Measurements from ENCODE around the gene CETP. TPM values are rescaled to one million over a fixed set of nuclear protein-coding genes. Genes with fewer than 3 reads are reported as not detected.
"Not testable (repeated sequence)": the region's sequence is repeated elsewhere in the genome, so short reads cannot be mapped to it uniquely, and the experiment has no call there.

CETP gene
- total RNA-seq, 3 donors from 2014 or later (not counting 1 experiment from before 2014, with no cell fraction given) = 0.14 TPM; not detected in 2

DNA sequence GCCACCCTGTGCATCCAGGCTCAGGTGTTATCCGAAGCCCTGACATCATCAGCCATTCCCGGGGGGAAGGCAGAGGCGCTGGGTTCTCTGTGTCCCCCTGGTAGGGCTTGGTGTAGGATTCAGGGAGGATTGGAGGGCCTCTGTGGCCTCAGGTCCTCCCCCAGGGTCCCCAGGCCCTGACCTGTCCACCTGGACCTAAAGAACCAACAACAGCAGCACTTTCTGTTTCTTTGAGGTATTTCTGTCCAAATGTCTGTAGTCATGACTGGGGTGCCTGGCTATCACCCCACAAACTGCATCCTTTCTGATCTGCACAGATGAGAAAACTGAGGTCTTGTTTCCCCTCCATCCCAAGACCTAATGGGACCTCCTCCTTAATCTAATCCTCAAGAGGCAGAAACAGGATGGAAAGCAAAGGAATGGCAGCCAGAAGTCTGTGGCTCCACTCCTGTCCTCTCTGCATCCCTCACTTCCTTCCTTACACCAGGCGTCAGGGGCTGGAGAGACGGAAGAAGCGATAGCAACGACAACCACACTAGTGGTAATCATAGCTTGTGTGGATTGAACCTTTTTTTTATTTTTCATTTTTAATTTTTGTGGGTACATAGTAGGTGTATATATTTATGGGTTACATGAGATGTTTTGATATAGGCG lies 39.4 kb downstream of the CETP start:
- H3K36me3 Mint-ChIP-seq = no peaks in the 10 kb centered on the region
- H3K4me1 Mint-ChIP-seq = peaks cover 62 to 73% of the 10 kb centered on the region in 2 donors
- H3K9me3 Mint-ChIP-seq = no peaks in the 10 kb centered on the region
- peaks cover 85% of the 10 kb centered on the region for H3K4me1 ChIP-seq (ENCODE audit: control insufficient read depth, insufficient read depth, low read length)
- H3K4me3 Mint-ChIP-seq = peak overlapping the region; percentile 78
- H3K36me3 ChIP-seq (ENCODE audit: control insufficient read depth, insufficient read depth, low read length) = peaks cover 27% of the 10 kb centered on the region
- DNase-seq = no peak
- ATAC-seq = no peak
- H3K27ac Mint-ChIP-seq = peak overlapping the region; percentile 92 to 95
- 70% methylated on average over 2 of the region's 8 CpGs for WGBS (ENCODE audit: insufficient coverage)
- H3K27me3 Mint-ChIP-seq (ENCODE audit: low read depth in 2 of 2) = no peaks in the 10 kb centered on the region
- peak overlapping the region; percentile 72 for H3K27ac ChIP-seq (ENCODE audit: low read length)
- intact Hi-C loops (cut with micrococcal nuclease) = loop anchor here (2.0 to 5.0 kb wide), 2 partner anchors 14 to 41 kb away; no protein-coding TSS in a partner anchor
- H3K27me3 ChIP-seq (ENCODE audit: control insufficient read depth, insufficient read depth, low read length) = no peaks in the 10 kb centered on the region
- no peak overlapping the region for H3K4me3 ChIP-seq (ENCODE audit: low read length)
- no peak for TF ChIP-seq CTCF (IDR thresholded peaks at IDR 0.05)
- no peaks in the 10 kb centered on the region for H3K9me3 ChIP-seq (ENCODE audit: control insufficient read depth, insufficient read depth, low read length)

DNA sequence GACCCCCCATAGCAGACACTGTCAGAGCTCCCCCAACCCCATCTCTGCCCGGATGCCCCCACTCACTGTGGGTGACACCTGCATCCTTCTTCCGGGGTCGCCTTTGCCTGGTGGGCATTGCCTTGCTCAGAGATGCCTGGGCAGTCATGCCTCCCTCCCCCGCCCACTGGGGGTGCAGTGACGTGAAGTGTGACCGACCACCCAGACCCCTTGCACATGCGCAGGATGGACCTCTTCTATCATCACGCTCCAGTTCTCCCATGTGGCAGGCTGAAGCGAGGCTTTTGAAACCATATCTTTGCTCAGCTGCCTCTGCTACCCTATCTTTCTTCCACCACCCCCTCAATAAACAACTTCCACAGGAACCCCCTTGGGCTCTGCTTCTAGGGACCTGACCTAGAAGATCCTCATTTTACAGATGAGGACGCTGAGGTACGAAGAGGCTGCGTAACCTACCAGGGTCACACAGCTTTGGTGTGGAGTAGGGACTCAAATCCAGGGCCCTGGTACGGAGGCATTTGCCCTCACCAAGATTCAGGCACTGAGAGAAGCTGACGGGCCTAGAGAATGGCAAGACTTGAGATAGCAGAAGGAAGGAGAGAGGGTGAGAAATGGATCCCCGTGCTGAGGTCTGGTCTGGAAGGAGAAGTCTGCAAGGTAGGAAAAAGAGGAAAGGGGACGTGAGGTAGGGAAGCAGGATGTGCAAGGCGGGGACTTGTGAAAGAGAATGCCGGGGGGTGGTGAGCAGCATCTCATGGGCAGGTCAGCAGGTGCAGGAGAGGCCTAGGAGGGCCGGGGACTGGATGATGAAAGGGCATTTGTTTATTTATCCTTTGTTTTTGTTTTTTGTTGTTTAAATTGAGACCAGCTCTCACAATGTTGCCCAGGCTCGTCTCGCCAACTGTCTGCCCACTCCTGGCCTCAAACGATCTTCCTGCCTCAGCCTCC lies 42.0 kb downstream of the CETP start:
- H3K27ac Mint-ChIP-seq = peak overlapping the region; percentile 72 to 92
- Histone ChIP-seq H3K36me3 (ENCODE audit: control insufficient read depth, insufficient read depth, low read length) (peaks cover 30% of the 10 kb centered on the region), H3K9me3 (ENCODE audit: control insufficient read depth, insufficient read depth, low read length) (no peaks in the 10 kb centered on the region), H3K27ac (ENCODE audit: low read length) (peak overlapping the region; percentile 66), H3K4me3 (ENCODE audit: low read length) (no peak overlapping the region), H3K4me1 (ENCODE audit: control insufficient read depth, insufficient read depth, low read length) (peaks cover 72% of the 10 kb centered on the region), H3K27me3 (ENCODE audit: control insufficient read depth, insufficient read depth, low read length) (no peaks in the 10 kb centered on the region)
- H3K4me1 Mint-ChIP-seq = peaks cover 52 to 63% of the 10 kb centered on the region in 2 donors
- no peak for ATAC-seq
- no peaks in the 10 kb centered on the region for H3K36me3 Mint-ChIP-seq
- no peaks in the 10 kb centered on the region for H3K27me3 Mint-ChIP-seq (ENCODE audit: low read depth in 2 of 2)
- H3K9me3 Mint-ChIP-seq = no peaks in the 10 kb centered on the region
- TF ChIP-seq CTCF (IDR thresholded peaks at IDR 0.05) = no peak
- WGBS (ENCODE audit: insufficient coverage) = 70% methylated on average over 22 of the region's 22 CpGs
- intact Hi-C loops (cut with micrococcal nuclease) = loop anchor here (5.0 kb wide), 1 partner anchor 39 kb away; no protein-coding TSS in a partner anchor
- H3K4me3 Mint-ChIP-seq = no peak overlapping the region
- no peak for DNase-seq

DNA sequence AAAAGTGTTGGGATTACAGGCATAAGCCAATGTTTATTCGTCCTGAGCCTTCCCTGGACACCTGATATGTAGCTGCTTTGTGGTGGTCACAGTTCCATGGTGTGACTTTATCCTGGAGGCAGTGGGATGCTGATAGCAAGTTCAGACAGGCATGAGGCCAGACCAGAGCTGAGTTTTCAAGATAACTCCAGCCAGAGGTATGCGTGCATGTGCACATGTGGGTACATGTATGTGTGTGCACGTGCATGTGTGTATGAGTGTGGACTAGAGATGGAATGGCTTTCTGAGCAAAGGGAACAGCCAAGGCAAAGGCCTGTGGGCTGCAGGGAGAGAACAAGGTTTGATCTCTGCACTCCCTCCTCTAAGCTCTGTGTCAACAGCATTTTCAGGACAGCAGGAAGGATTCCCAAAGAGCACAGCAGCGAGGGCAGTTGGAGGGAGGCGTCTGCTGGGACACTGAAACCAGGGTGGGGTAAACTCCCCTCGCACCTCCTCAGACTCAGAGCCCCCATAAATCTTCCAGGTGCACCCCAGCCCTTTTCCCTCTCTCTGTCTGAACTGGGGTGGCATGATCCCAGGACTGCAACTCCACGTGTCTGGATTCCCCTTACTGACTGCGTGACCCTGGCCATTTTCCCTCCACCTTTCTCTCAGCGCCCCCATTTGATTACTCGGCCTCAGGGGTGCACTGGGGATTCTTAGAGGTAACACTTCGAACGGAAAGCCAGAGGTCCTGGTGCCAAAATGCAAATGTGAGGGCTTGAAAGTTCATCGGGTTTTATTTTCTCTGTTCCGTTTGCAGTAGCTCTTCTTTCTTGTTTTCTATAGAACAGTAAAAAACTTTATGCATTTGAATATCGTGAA lies 42.9 kb downstream of the CETP start:
- WGBS (ENCODE audit: insufficient coverage) = 75% methylated on average over 14 of the region's 15 CpGs
- ATAC-seq (no peak), DNase-seq (no peak)
- H3K9me3 ChIP-seq (ENCODE audit: control insufficient read depth, insufficient read depth, low read length) = no peaks in the 10 kb centered on the region
- no peak overlapping the region for H3K4me3 ChIP-seq (ENCODE audit: low read length)
- no peaks in the 10 kb centered on the region for H3K27me3 ChIP-seq (ENCODE audit: control insufficient read depth, insufficient read depth, low read length)
- no peaks in the 10 kb centered on the region for H3K9me3 Mint-ChIP-seq
- H3K4me1 ChIP-seq (ENCODE audit: control insufficient read depth, insufficient read depth, low read length) = peaks cover 72% of the 10 kb centered on the region
- peaks cover 28% of the 10 kb centered on the region for H3K36me3 ChIP-seq (ENCODE audit: control insufficient read depth, insufficient read depth, low read length)
- H3K36me3 Mint-ChIP-seq = no peaks in the 10 kb centered on the region
- H3K27ac Mint-ChIP-seq = peak overlapping the region; percentile 72 to 92
- no peak overlapping the region for H3K4me3 Mint-ChIP-seq
- H3K27me3 Mint-ChIP-seq (ENCODE audit: low read depth in 2 of 2) = no peaks in the 10 kb centered on the region
- intact Hi-C loops (cut with micrococcal nuclease) = loop anchor here (5.0 kb wide), 1 partner anchor 38 kb away; no protein-coding TSS in a partner anchor
- H3K4me1 Mint-ChIP-seq = peaks cover 47 to 57% of the 10 kb centered on the region in 2 donors
- H3K27ac ChIP-seq (ENCODE audit: low read length) = peak overlapping the region; percentile 66
- no peak for TF ChIP-seq CTCF (IDR thresholded peaks at IDR 0.05)

- not testable (repeated sequence) for ATAC-seq, H3K4me3 Mint-ChIP-seq
Observed at GRCh38 chr16:57005597-57005996, 43.8 kb downstream of the CETP start.

More at GRCh38 chr16:57005597-57005996, 43.8 kb downstream of the CETP start:
- H3K4me3 ChIP-seq (ENCODE audit: low read length); H3K9me3 ChIP-seq (ENCODE audit: control insufficient read depth, insufficient read depth, low read length); H3K27ac ChIP-seq (ENCODE audit: low read length); H3K27me3 Mint-ChIP-seq (ENCODE audit: low read depth in 2 of 2); H3K36me3 Mint-ChIP-seq; H3K9me3 Mint-ChIP-seq; intact Hi-C loops (cut with micrococcal nuclease); H3K27me3 ChIP-seq (ENCODE audit: control insufficient read depth, insufficient read depth, low read length): not testable (repeated sequence)
- Mint-ChIP-seq H3K4me1 (peaks cover 45 to 57% of the 10 kb centered on the region in 2 donors), H3K27ac (peak overlapping the region; percentile 57 to 72)
- WGBS (ENCODE audit: insufficient coverage) = 7% methylated on average over 2 of the region's 2 CpGs
- H3K36me3 ChIP-seq (ENCODE audit: control insufficient read depth, insufficient read depth, low read length) = peaks cover 30% of the 10 kb centered on the region
- H3K4me1 ChIP-seq (ENCODE audit: control insufficient read depth, insufficient read depth, low read length) = peaks cover 71% of the 10 kb centered on the region
- peak in 1 of 2 donors; percentile 49 for DNase-seq
